Left lung (tissue), 10 donors: ENCODE results near the gene DOCK3. TPM values are rescaled to one million over a fixed set of nuclear protein-coding genes. Genes with fewer than 3 reads are reported as not detected.

ENCODE experiments used
- ATAC-seq: fragments of 200-7000 bp; cut with Tn5 transposase; one replicate; pipeline ENCODE4 v1.9.1; 2020; ENCODE audit warnings: moderate library complexity
- DNase-seq, 4 donors: peaks; one replicate each; pipeline ENCODE4 v3.0.0-alpha.2; 2013 to 2020
- H3K27ac ChIP-seq, 2 donors: fragments of 200-600 bp; sonication (generic) in 1 of 2; one replicate each; pipeline versions ENCODE4 v1.5.0 to v1.8.0; 2020 to 2021
- H3K27me3 ChIP-seq, 2 donors: fragments of 200-600 bp; sonication (generic) in 1 of 2; one replicate each; pipeline versions ENCODE4 v1.5.0 to v1.8.0; 2020 to 2021
- H3K36me3 ChIP-seq, 2 donors: fragments of 200-600 bp; sonication (generic) in 1 of 2; one replicate each; pipeline versions ENCODE4 v1.5.0 to v1.8.0; 2020 to 2021
- H3K4me1 ChIP-seq, 2 donors: fragments of 200-600 bp; one replicate each; pipeline ENCODE4 v1.8.0; 2021
- H3K4me3 ChIP-seq, 2 donors: fragments of 200-600 bp; sonication (generic) in 1 of 2; one replicate each; pipeline versions ENCODE4 v1.5.0 to v1.8.0; 2020 to 2021; ENCODE audit warnings: mild to moderate bottlenecking in 1 of 2
- H3K9me3 ChIP-seq, 2 donors: fragments of 200-600 bp; sonication (generic) in 1 of 2; one replicate each; pipeline versions ENCODE4 v1.5.0 to v1.8.0; 2020 to 2021
- CTCF ChIP-seq, 2 donors: fragments of 200-600 bp; sonication (generic) in 1 of 2; IDR thresholded peaks; one replicate each; pipeline versions ENCODE4 v1.5.0 to v1.8.0; 2021; ENCODE audit warnings: antibody characterized with exemption in 2 of 2
- intact Hi-C, 2 donors: fragments of 100-400 bp; cut with DNase I; formaldehyde crosslinking; loops; one replicate each; pipeline versions ENCODE4 v1.11.2 to v1.14.2; 2022
- polyA plus RNA-seq, 6 donors: library from polyadenylated mRNA; unstranded; fragments of 120-200 nt; gene quantifications; one replicate each; pipeline ENCODE4 v1.2.1, GENCODE V29; 2013; ENCODE audit not compliant: insufficient read length in 6 of 6
- total RNA-seq, 2 donors: library from RNA; stranded (reverse); fragmentation: NEBNext Ultra II Directional; extraction: Animal tissue kit (Norgen Biotek cat#: 25700); gene quantifications; one replicate each; pipeline ENCODE4 v1.2.1, GENCODE V29; 2021
- donor health status: DM: no; HTN: yes; CAD: no.
- donor health status: DM: no; HTN: no; CAD: no.

DOCK3 gene
- total and polyA plus RNA-seq, 8 donors, result 0.34 to 2.2 (median 1.8) TPM

GRCh38 chr3:50986726-50987125 is 312.0 kb downstream of the DOCK3 start:
- Histone ChIP-seq H3K4me1 (no peaks in the 10 kb centered on the region), H3K9me3 (peaks cover 0 to 17% of the 10 kb centered on the region in 2 donors), H3K27ac (no peak overlapping the region), H3K36me3 (no peaks in the 10 kb centered on the region), H3K4me3 (no peak overlapping the region), H3K27me3 (peaks cover 0 to 5% of the 10 kb centered on the region in 2 donors)
- TF ChIP-seq CTCF (IDR thresholded peaks at IDR 0.05), result no peak
- intact Hi-C loops, result no loop called here
- ATAC-seq (no peak), DNase-seq (no peak)

GRCh38 chr3:50994537-50994936 is 319.8 kb downstream of the DOCK3 start:
- no peak for TF ChIP-seq CTCF (IDR thresholded peaks at IDR 0.05)

GRCh38 chr3:50995085-50995824 is 320.5 kb downstream of the DOCK3 start:
- Histone ChIP-seq H3K27me3 (no peaks in the 10 kb centered on the region), H3K4me1 (no peaks in the 10 kb centered on the region), H3K36me3 (no peaks in the 10 kb centered on the region), H3K27ac (no peak overlapping the region), H3K4me3 (no peak overlapping the region), H3K9me3 (peaks cover 0 to 21% of the 10 kb centered on the region in 2 donors)
- DNase-seq (no peak), ATAC-seq (no peak)
- intact Hi-C loops, result no loop called here
- TF ChIP-seq CTCF (IDR thresholded peaks at IDR 0.05), result no peak

More at GRCh38 chr3:50994537-50994936, 319.8 kb downstream of the DOCK3 start:
- no peaks in the 10 kb centered on the region for H3K27me3 ChIP-seq
- intact Hi-C loops, result no loop called here
- H3K4me1 ChIP-seq, result no peaks in the 10 kb centered on the region
- no peak for DNase-seq
- no peak overlapping the region for H3K4me3 ChIP-seq
- no peak for ATAC-seq
- no peak overlapping the region for H3K27ac ChIP-seq
- H3K36me3 ChIP-seq, result no peaks in the 10 kb centered on the region
- peaks cover 0 to 24% of the 10 kb centered on the region in 2 donors for H3K9me3 ChIP-seq

- ATAC-seq, result no peak
- H3K36me3 ChIP-seq, result no peaks in the 10 kb centered on the region
- intact Hi-C loops, result no loop called here
- no peak for DNase-seq
- no peak overlapping the region for H3K27ac ChIP-seq
- H3K27me3 ChIP-seq, result no peaks in the 10 kb centered on the region
- no peak overlapping the region for H3K4me3 ChIP-seq
- H3K4me1 ChIP-seq, result no peaks in the 10 kb centered on the region
- no peaks in the 10 kb centered on the region for H3K9me3 ChIP-seq
- no peak for TF ChIP-seq CTCF (IDR thresholded peaks at IDR 0.05)
Measured at GRCh38 chr3:51002495-51002894, 327.8 kb downstream of the DOCK3 start.

- intact Hi-C loops, result no loop called here
- Histone ChIP-seq H3K9me3 (no peaks in the 10 kb centered on the region), H3K4me1 (no peaks in the 10 kb centered on the region), H3K27me3 (no peaks in the 10 kb centered on the region), H3K27ac (no peak overlapping the region), H3K4me3 (no peak overlapping the region), H3K36me3 (no peaks in the 10 kb centered on the region)
- DNase-seq (no peak), ATAC-seq (no peak)
- TF ChIP-seq CTCF (IDR thresholded peaks at IDR 0.05), result no peak
Measured at GRCh38 chr3:51004235-51004634, 329.5 kb downstream of the DOCK3 start.
